GM23338 (cell line): ENCODE results near the gene UNK. TPM values are rescaled to one million over a fixed set of nuclear protein-coding genes. Genes with fewer than 3 reads are reported as not detected.

Experiments
- ATAC-seq: fragments of 200-7000 bp; cut with Tn5 transposase; 3 replicates; pipeline ENCODE4 v1.9.1; 2020
- DNase-seq: peaks from one replicate; pipeline ENCODE4 v3.0.0-alpha.2; 2015; ENCODE audit warnings: low spot score
- H2AFZ ChIP-seq: fragments of 200-600 bp; sonication (generic); 2 replicates; pipeline ENCODE4 v1.8.0; 2016; ENCODE audit warnings: antibody characterized with exemption, mild to moderate bottlenecking, moderate library complexity
- H3F3A ChIP-seq: fragments of 200-600 bp; sonication (generic); replicated peaks from 2 replicates; pipeline ENCODE4 v1.8.0; 2017; ENCODE audit warnings: antibody characterized with exemption, mixed run types, low read depth
- H3K27ac ChIP-seq: fragments of 200-600 bp; sonication (generic); 2 replicates; pipeline ENCODE4 v1.6.1; 2016; ENCODE audit warnings: low read depth
- H3K27me3 ChIP-seq: fragments of 200-600 bp; sonication (generic); 2 replicates; pipeline ENCODE4 v1.8.0; 2016; ENCODE audit warnings: mild to moderate bottlenecking, mixed run types, moderate library complexity; ENCODE audit not compliant: insufficient read depth
- H3K36me3 ChIP-seq: fragments of 200-600 bp; sonication (generic); 2 replicates; pipeline ENCODE4 v1.8.0; 2016; ENCODE audit warnings: mild to moderate bottlenecking; ENCODE audit not compliant: insufficient read depth
- H3K4me1 ChIP-seq: fragments of 200-600 bp; sonication (generic); 2 replicates; pipeline ENCODE4 v1.8.0; 2016; ENCODE audit warnings: mild to moderate bottlenecking, moderate library complexity; ENCODE audit not compliant: insufficient read depth
- H3K4me2 ChIP-seq: fragments of 200-600 bp; sonication (generic); 2 replicates; pipeline ENCODE4 v1.7.1; 2017; ENCODE audit warnings: mixed run types
- H3K4me3 ChIP-seq: fragments of 200-600 bp; sonication (generic); 2 replicates; pipeline ENCODE4 v1.6.1; 2016; ENCODE audit warnings: mixed run types
- H3K79me2 ChIP-seq: fragments of 200-600 bp; sonication (generic); replicated peaks from 2 replicates; pipeline ENCODE4 v1.8.0; 2017; ENCODE audit warnings: mild to moderate bottlenecking; ENCODE audit not compliant: insufficient read depth
- H3K9me2 ChIP-seq: fragments of 200-600 bp; sonication (generic); 2 replicates; pipeline ENCODE4 v1.8.0; 2017; ENCODE audit not compliant: insufficient read depth
- H4K20me1 ChIP-seq: fragments of 200-600 bp; sonication (generic); replicated peaks from 2 replicates; pipeline ENCODE4 v1.8.0; 2017; ENCODE audit warnings: mild to moderate bottlenecking; ENCODE audit not compliant: insufficient read depth
- H3K27ac Mint-ChIP-seq: 2 replicates; pipeline ENCODE4 v1.8.0; 2020; ENCODE audit warnings: inconsistent platforms, mild to moderate bottlenecking, moderate library complexity, mixed read lengths
- H3K27me3 Mint-ChIP-seq: 3 replicates; pipeline ENCODE4 v1.8.0; 2022; ENCODE audit warnings: low read depth, mild to moderate bottlenecking, moderate library complexity, mixed read lengths, inconsistent platforms; ENCODE audit not compliant: insufficient read depth, poor library complexity
- H3K36me3 Mint-ChIP-seq: 3 replicates; pipeline ENCODE4 v1.8.0; 2021; ENCODE audit warnings: low read depth, mild to moderate bottlenecking, inconsistent platforms, moderate library complexity, mixed read lengths
- H3K4me1 Mint-ChIP-seq: 3 replicates; pipeline ENCODE4 v1.8.0; 2020; ENCODE audit warnings: mild to moderate bottlenecking, inconsistent platforms, mixed read lengths
- H3K4me3 Mint-ChIP-seq: 3 replicates; pipeline ENCODE4 v1.8.0; 2021; ENCODE audit warnings: moderate library complexity, mild to moderate bottlenecking, inconsistent platforms, mixed read lengths
- H3K9me3 Mint-ChIP-seq: 3 replicates; pipeline ENCODE4 v1.8.0; 2020; ENCODE audit warnings: moderate library complexity, mild to moderate bottlenecking, inconsistent platforms, mixed read lengths
- EZH2 ChIP-seq: fragments of 200-600 bp; sonication (generic); IDR thresholded peaks from one replicate; pipeline ENCODE4 v1.8.0; 2017; ENCODE audit warnings: antibody characterized with exemption, mild to moderate bottlenecking, low read depth; ENCODE audit not compliant: unreplicated experiment
- EZH2phosphoT487 ChIP-seq: fragments of 200-600 bp; sonication (generic); IDR thresholded peaks from one replicate; pipeline ENCODE4 v1.8.1; 2018; ENCODE audit warnings: antibody characterized with exemption; ENCODE audit not compliant: unreplicated experiment
- NANOG ChIP-seq: IDR thresholded peaks from 2 replicates; pipeline ENCODE4 v1.6.1; 2016; ENCODE audit warnings: antibody characterized with exemption, borderline replicate concordance
- POLR2AphosphoS5 ChIP-seq: IDR thresholded peaks from 2 replicates; pipeline ENCODE4 v1.6.1; 2016; ENCODE audit warnings: antibody characterized with exemption, low read depth
- REST ChIP-seq: IDR thresholded peaks from one replicate; pipeline ENCODE4 v1.6.1; 2018; ENCODE audit warnings: antibody characterized with exemption; ENCODE audit not compliant: unreplicated experiment
- STAT1 ChIP-seq: IDR thresholded peaks from one replicate; pipeline ENCODE4 v1.6.1; 2016; ENCODE audit warnings: antibody characterized with exemption; ENCODE audit not compliant: unreplicated experiment
- ZNF114 ChIP-seq: fragments of 250-450 bp; sonication (Bioruptor Pico); IDR thresholded peaks from 2 replicates; pipeline ENCODE4 v1.5.0; 2020; ENCODE audit warnings: mild to moderate bottlenecking, moderate library complexity
- ZNF331 ChIP-seq: fragments of 250-450 bp; sonication (Bioruptor Pico); IDR thresholded peaks from 2 replicates; pipeline ENCODE4 v1.5.0; 2020; ENCODE audit warnings: low read depth, mild to moderate bottlenecking, moderate library complexity
- ZNF462 ChIP-seq: fragments of 250-450 bp; sonication (Bioruptor Pico); IDR thresholded peaks from 2 replicates; pipeline ENCODE4 v1.5.0; 2020; ENCODE audit warnings: mild to moderate bottlenecking, moderate library complexity
- polyA plus RNA-seq: library from polyadenylated mRNA; unstranded; fragments of >200 nt; fragmentation: Nextera tagmentation; extraction: Ambion mirVana; gene quantifications from 2 replicates; pipeline ENCODE4 v1.2.1, GENCODE V29; 2016
- total RNA-seq: library from RNA; depleted of rRNA; stranded (reverse); fragments of >200 nt; shearing (Covaris generic); gene quantifications from 2 replicates; pipeline ENCODE4 v1.2.3, GENCODE V29; 2014

The UNK gene
- total and polyA plus RNA-seq, 2 experiments from 2014 or later, result 21.8 to 65.2 TPM

GRCh38 chr17:75776386-75777295, 8.0 kb upstream of the UNK start:
- Histone ChIP-seq H2AFZ (no peak overlapping the region), H3K27me3 (no peaks in the 10 kb centered on the region), H3K36me3 (peaks cover 17% of the 10 kb centered on the region; the same call in 1 of the 2 replicates), H3K4me2 (no peak overlapping the region), H4K20me1 (peaks cover 18% of the 10 kb centered on the region), H3K9me2 (no peaks in the 10 kb centered on the region), H3K79me2 (peaks cover 22% of the 10 kb centered on the region), H3K4me1 (peaks cover 10% of the 10 kb centered on the region), H3K4me3 (peak overlapping the region; percentile 80), H3F3A (peaks cover 31% of the 10 kb centered on the region), H3K27ac (no peak overlapping the region; the same call in 1 of the 2 replicates)
- H3K27ac Mint-ChIP-seq, result peak overlapping the region; percentile 18; the same call in 1 of the 2 replicates
- H3K9me3 Mint-ChIP-seq, result peaks cover 4% of the 10 kb centered on the region; the same call in 2 of the 3 replicates
- DNase-seq, result no peak
- no peak for ATAC-seq
- H3K27me3 Mint-ChIP-seq, result peaks cover 50% of the 10 kb centered on the region
- peak overlapping the region; percentile 92 for H3K4me3 Mint-ChIP-seq
- H3K4me1 Mint-ChIP-seq, result peaks cover 39% of the 10 kb centered on the region
- TF ChIP-seq REST (no peak), POLR2AphosphoS5 (peak; percentile 38)
- H3K36me3 Mint-ChIP-seq, result peaks cover 46% of the 10 kb centered on the region

- peak overlapping the region; percentile 91 for H3K4me2 ChIP-seq
- peaks cover 18% of the 10 kb centered on the region for H4K20me1 ChIP-seq
- Mint-ChIP-seq H3K27ac (no peak overlapping the region), H3K4me3 (peak overlapping the region; percentile 92), H3K9me3 (peaks cover 4% of the 10 kb centered on the region; the same call in 2 of the 3 replicates), H3K27me3 (peaks cover 50% of the 10 kb centered on the region), H3K36me3 (peaks cover 46% of the 10 kb centered on the region), H3K4me1 (peaks cover 34% of the 10 kb centered on the region)
- no peak overlapping the region for H2AFZ ChIP-seq
- ATAC-seq (no peak), DNase-seq (no peak)
- H3K4me3 ChIP-seq, result peak overlapping the region; percentile 80
- H3K4me1 ChIP-seq, result peaks cover 10% of the 10 kb centered on the region
- H3K36me3 ChIP-seq, result peaks cover 17% of the 10 kb centered on the region; the same call in 1 of the 2 replicates
- H3K27me3 ChIP-seq, result no peaks in the 10 kb centered on the region
- no peaks in the 10 kb centered on the region for H3K9me2 ChIP-seq
- H3K79me2 ChIP-seq, result peaks cover 22% of the 10 kb centered on the region
- peaks cover 31% of the 10 kb centered on the region for H3F3A ChIP-seq
- no peak overlapping the region for H3K27ac ChIP-seq
- TF ChIP-seq ZNF331 (no peak), NANOG (no peak), EZH2phosphoT487 (no peak), STAT1 (no peak), ZNF462 (CRISPR knock-in tag) (no peak), EZH2 (no peak), ZNF114 (no peak)
Measured at GRCh38 chr17:75777296-75777922, 7.2 kb upstream of the UNK start.
